Dermis blood vessel endothelial cell (primary cell): Measurements from ENCODE around the gene RABL3. TPM values are rescaled to one million over a fixed set of nuclear protein-coding genes. Genes with fewer than 3 reads are reported as not detected.
A peak's percentile ranks its signal among the peaks of the same experiment; 100 is the strongest.
"Not testable (repeated sequence)": the region's sequence is repeated elsewhere in the genome, so short reads cannot be mapped to it uniquely, and the experiment has no call there.

Experiments
- DNase-seq: peaks from one replicate; pipeline ENCODE4 v3.0.0; 2010
- total RNA-seq: library from RNA; depleted of rRNA; stranded (reverse); fragments of >200 nt; gene quantifications from 2 replicates; pipeline ENCODE4 v1.2.3, GENCODE V29; 2014

RABL3 gene, protein sequence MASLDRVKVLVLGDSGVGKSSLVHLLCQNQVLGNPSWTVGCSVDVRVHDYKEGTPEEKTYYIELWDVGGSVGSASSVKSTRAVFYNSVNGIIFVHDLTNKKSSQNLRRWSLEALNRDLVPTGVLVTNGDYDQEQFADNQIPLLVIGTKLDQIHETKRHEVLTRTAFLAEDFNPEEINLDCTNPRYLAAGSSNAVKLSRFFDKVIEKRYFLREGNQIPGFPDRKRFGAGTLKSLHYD
- 19.9 and 25.0 TPM in 2 replicates for total RNA-seq

GRCh38 chr3:120742198-120742848 lies at the start of gene RABL3, which contains the start of gene GTF2E1:
Gene RABL3 (minus strand): TSS chr3:120742516. CDS start chr3:120742507, 9 bp downstream.
Gene GTF2E1 (plus strand): TSS chr3:120742744. CDS start chr3:120750553, 7,809 bp downstream.
- DNase-seq = peak; percentile 100

DNA sequence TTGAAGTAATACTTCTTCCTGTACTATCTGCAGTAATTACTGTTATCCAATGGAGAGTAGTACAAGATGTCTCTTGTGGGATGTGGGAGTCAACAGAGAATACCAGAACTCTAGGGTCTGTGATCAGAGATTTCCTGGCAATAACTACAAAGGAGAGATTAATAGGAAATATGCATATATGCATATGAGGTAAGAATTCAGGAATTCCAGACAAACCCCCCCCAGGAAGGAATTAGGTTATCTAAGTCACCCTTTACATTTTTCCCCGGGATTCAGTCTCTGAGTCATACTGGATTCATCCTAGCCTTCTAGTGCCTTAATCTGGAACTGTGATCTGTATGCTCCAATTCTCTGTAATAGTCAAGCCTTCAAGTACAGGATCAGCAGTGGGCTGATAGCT lies 49.6 kb upstream of the RABL3 start:
- DNase-seq = peak; percentile 81

DNA sequence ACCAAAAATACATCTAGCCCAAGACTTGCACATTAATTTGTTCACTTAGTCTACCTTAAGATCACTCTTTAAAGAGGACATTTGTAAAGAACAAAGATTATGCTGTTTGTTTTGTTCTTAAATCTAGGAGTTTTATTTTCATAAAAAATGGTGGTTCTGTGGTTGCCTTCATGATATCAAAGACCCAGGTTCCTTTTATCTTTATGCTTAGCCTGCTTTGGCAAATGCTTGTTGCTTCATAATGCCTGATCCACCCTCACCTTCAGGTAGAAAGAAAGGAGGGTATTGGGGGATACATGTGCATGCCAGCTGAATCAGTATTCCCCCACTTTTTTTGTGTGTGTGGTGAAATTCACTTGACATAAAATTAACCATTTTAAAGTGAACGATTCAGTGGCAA lies 48.7 kb upstream of the RABL3 start:
- DNase-seq = no peak

- DNase-seq = peak; percentile 34
Observed at GRCh38 chr3:120785832-120786231, 43.5 kb upstream of the RABL3 start.

- DNase-seq = peak; percentile 95
Observed at GRCh38 chr3:120780977-120781376, 38.7 kb upstream of the RABL3 start.

- no peak for DNase-seq
Observed at GRCh38 chr3:120778776-120779175, 36.5 kb upstream of the RABL3 start.

GRCh38 chr3:120775411-120775810 lies 33.1 kb upstream of the RABL3 start:
- DNase-seq = no peak

- no peak for DNase-seq
Observed at GRCh38 chr3:120773932-120774331, 31.6 kb upstream of the RABL3 start.

GRCh38 chr3:120772081-120772480 lies 29.8 kb upstream of the RABL3 start:
- no peak for DNase-seq

GRCh38 chr3:120770891-120771290 lies 28.6 kb upstream of the RABL3 start:
- DNase-seq = no peak

DNA sequence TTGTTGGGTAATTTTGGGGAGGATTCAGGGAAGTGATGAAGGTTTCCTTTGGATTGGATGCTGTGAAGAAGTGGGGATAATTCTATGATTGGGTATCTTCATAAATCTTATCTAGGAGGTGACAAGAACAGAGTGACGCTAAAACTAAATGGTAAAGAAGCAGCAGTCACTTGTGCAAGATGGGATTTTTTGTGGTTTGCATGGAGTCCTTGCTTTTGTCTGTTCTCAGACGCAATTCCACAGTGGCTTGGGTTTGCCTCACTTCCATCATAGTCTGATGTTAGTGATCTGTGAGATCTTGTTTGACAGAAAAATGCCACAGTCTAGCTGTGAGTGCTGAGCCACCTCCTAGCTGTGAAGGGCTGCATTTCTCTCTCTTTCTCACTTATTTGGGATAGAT lies 27.1 kb upstream of the RABL3 start:
- no peak for DNase-seq

DNA sequence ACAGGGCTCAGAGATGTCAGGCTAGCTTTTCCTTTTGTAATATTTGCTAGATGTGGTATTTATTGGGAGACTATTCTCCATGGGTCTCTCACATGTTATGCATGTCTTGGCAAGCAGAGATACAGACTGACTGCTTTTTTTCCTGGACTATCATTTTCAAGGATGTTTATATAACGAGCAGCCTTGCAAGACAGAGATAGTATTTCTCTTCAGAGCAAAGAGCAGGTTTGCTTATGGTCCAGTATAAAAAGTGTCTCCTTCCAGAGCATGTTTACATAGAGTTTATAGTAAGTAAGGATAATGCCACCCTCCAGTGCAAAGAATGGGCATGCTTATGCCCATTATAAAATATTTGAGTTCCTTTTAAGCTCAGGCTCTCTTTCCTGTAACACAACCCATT lies 24.8 kb upstream of the RABL3 start:
- no peak for DNase-seq

GRCh38 chr3:120766576-120766975 lies 24.3 kb upstream of the RABL3 start:
- no peak for DNase-seq

GRCh38 chr3:120765830-120766493 lies 23.6 kb upstream of the RABL3 start:
- DNase-seq = no peak

DNA sequence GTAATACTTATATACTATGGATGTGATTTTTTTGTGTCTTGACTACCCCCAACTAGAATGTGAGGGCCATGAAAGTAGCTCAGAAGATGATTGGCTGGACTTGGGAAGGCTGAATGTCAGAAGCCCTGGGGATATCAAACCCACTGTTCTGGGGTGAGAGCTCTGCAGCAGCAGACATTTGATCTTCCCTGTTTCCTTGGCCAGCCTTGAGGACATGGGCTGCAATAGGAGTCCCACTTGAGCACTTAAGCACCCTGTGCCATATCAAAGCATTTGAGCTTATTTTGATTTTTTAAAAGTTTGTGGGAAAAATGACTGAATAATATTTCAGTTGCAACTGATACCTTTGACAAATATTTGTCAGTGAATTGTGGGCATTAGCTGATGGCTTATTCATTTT lies 21.9 kb upstream of the RABL3 start:
- no peak for DNase-seq

DNA sequence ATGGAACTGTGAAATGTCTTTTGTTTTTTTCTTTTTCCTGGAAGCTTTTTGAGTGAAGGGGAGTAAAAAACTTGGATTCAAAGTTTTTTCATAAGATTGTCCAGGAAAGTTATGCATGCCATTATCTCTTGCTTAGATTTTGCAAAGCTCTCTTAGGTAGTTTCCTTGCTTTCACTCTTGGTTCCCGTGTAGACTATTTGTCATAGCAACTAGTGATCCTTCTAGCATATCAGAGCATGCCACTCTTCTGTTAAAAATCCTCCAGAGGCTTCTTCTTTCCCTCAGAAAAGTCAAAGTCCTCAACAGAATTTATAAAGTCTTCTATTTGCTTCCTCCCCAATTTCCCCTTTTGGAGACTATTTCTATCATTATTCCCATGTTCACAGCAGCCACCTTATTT lies 21.3 kb upstream of the RABL3 start:
- no peak for DNase-seq

GRCh38 chr3:120762615-120763014 lies 20.3 kb upstream of the RABL3 start:
- DNase-seq = no peak

DNA sequence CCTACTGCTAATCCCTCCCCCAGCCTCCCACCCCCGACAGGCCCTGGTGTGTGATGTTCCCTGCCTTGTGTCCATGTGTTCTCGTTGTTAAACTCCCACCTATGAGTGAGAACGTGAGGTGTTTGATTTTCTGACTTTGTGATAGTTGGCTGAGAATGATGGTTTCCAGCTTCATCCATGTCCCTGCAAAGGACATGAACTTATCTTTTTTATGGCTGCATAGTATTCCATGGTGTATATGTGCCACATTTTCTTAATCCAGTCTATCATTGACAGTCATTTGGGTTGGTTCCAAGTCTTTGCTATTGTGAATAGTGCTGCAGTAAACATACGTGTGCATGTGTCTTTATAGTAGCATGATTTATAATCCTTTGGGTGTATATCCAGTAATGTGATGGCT lies 16.2 kb upstream of the RABL3 start:
- not testable (repeated sequence) for DNase-seq

GRCh38 chr3:120756061-120756460 lies 13.7 kb upstream of the RABL3 start:
- DNase-seq = no peak

DNA sequence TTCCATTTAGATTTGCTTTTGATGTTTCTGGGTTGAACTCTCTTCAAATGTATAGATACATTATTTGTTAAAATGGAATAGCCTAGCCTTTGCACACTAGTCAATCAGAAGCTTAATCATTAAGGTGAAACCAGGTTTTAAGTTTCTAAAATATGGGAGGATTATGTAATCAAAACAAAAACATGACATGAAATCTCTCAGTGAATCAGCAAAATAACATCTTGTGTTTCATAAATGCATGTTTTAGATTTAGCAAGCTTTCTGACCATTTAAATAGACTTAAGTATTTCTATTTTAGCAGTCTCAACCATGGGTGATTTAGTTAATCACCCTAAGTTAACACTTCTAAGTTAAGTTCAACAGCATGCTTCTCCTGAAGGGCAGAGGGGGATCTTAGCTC lies 11.5 kb upstream of the RABL3 start:
- DNase-seq = no peak

DNA sequence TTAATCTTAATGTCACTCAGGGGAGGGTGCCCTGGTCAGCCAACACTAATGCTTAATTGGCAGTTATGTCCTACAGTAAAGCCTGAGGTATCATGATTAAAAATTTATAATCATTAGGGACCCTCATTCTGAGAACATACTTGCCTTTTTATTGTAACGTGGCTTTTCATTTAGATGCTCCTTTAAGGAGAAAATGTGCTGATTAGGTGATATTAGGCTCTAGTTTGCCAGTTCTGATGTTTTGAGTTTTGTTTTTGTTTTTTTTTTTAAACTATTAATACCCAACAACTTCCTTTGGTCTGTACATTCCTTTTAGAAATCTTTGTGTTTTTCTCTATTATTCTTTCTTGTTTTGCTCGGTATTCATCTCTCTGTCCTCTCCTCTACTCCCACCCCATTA lies 10.5 kb upstream of the RABL3 start:
- DNase-seq = no peak

GRCh38 chr3:120752230-120752629 lies 9.9 kb upstream of the RABL3 start:
- no peak for DNase-seq

GRCh38 chr3:120749843-120750242 lies 7.5 kb upstream of the RABL3 start:
- DNase-seq = no peak

- peak; percentile 63 for DNase-seq
Observed at GRCh38 chr3:120745466-120745865, 3.1 kb upstream of the RABL3 start.
